Endothelial cell of umbilical vein (primary cell): Measurements from ENCODE around the gene PNRC1. TPM values are rescaled to one million over a fixed set of nuclear protein-coding genes. Genes with fewer than 3 reads are reported as not detected.

Experiments
- BruUV-seq: library from RNA; stranded (reverse); fragments of 400-500 nt; replicated peaks from 2 replicates; lab custom pipeline; 2021; lab: Mats Ljungman, UMichigan
- CTCF ChIA-PET: fragments of 300-600, 350-600 bp; sonication (Branson Sonifier 250); formaldehyde crosslinking; loops from one replicate; lab custom pipeline; 2021; ENCODE audit warnings: antibody characterized with exemption, inconsistent platforms; lab: Charles Lee
- POLR2A ChIA-PET: fragments of 300-600, 350-600 bp; sonication (Branson Sonifier 250); formaldehyde crosslinking; loops from one replicate; lab custom pipeline; 2021; ENCODE audit warnings: antibody characterized with exemption, inconsistent platforms; lab: Charles Lee
- DNase-seq: peaks from one replicate; pipeline ENCODE4 v3.0.0-alpha.2; 2011; ENCODE audit warnings: low read depth, low spot score
- FAIRE-seq: peaks from 2 replicates; lab custom pipeline; 2011; peaks lifted over from hg19 to GRCh38; lab: Jason Lieb, UNC
- H2AFZ ChIP-seq: 2 replicates; pipeline ENCODE4 v1.6.0; 2012; ENCODE audit warnings: low read depth, low read length, control low read depth, inconsistent platforms
- H3K27ac ChIP-seq: 2 replicates; pipeline ENCODE4 v1.5.1; 2011; ENCODE audit warnings: low read depth, mild to moderate bottlenecking, control low read depth, low read length, moderate library complexity; ENCODE audit not compliant: insufficient read depth
- H3K27me3 ChIP-seq, 2 experiments: 2 replicates each; pipeline versions ENCODE4 v1.6.0 to v1.6.1; 2011; ENCODE audit warnings: low read length in 2 of 2, mixed read lengths in 1 of 2; ENCODE audit not compliant: control insufficient read depth in 2 of 2, insufficient read depth in 2 of 2
- H3K36me3 ChIP-seq, 2 experiments: 2 replicates in 1 of 2; 3 replicates in 1 of 2; pipeline ENCODE4 v1.5.1; 2011; ENCODE audit warnings: low read length in 2 of 2, mild to moderate bottlenecking in 1 of 2, moderate library complexity in 1 of 2; ENCODE audit not compliant: control insufficient read depth in 2 of 2, insufficient read depth in 2 of 2; ENCODE audit errors: extremely low read depth in 1 of 2
- H3K4me1 ChIP-seq: 3 replicates; pipeline ENCODE4 v1.5.1; 2011; ENCODE audit warnings: mild to moderate bottlenecking, low read length; ENCODE audit not compliant: control insufficient read depth, insufficient read depth; ENCODE audit errors: extremely low read depth
- H3K4me2 ChIP-seq: 2 replicates; pipeline ENCODE4 v1.6.1; 2011; ENCODE audit warnings: low read length, control low read depth, mixed read lengths; ENCODE audit not compliant: insufficient read depth
- H3K4me3 ChIP-seq, 3 experiments: fragments of 200-600 bp in 1 of 3; sonication (generic), shearing (Covaris generic) in 1 of 3; replicated peaks in 1 of 3; 2 replicates each; pipeline ENCODE4 v1.5.1; 2011 to 2016; ENCODE audit warnings: control low read depth in 3 of 3, low read length in 3 of 3, mild to moderate bottlenecking in 2 of 3, inconsistent platforms in 1 of 3, low read depth in 1 of 3, moderate library complexity in 1 of 3; ENCODE audit not compliant: insufficient read depth in 1 of 3
- H3K79me2 ChIP-seq: 2 replicates; pipeline ENCODE4 v1.6.0; 2012; ENCODE audit warnings: low read length, inconsistent platforms; ENCODE audit not compliant: control insufficient read depth, insufficient read depth
- H3K9ac ChIP-seq: replicated peaks from 2 replicates; pipeline ENCODE3; 2011; ENCODE audit warnings: low read length, control low read depth; ENCODE audit not compliant: insufficient read depth; ENCODE audit errors: extremely low read depth
- H3K9me1 ChIP-seq: replicated peaks from 3 replicates; pipeline ENCODE4 v1.6.0; 2011; ENCODE audit warnings: mild to moderate bottlenecking, low read length; ENCODE audit not compliant: control insufficient read depth, insufficient read depth; ENCODE audit errors: extremely low read depth
- H3K9me3 ChIP-seq: replicated peaks from 2 replicates; pipeline ENCODE4 v1.5.1; 2012; ENCODE audit warnings: low read length, inconsistent platforms; ENCODE audit not compliant: control insufficient read depth, insufficient read depth
- H4K20me1 ChIP-seq: replicated peaks from 2 replicates; pipeline ENCODE3; 2011; ENCODE audit warnings: mild to moderate bottlenecking, low read length; ENCODE audit not compliant: control insufficient read depth, insufficient read depth; ENCODE audit errors: extremely low read depth
- CTCF ChIP-seq, 2 donors: IDR thresholded peaks; 1 replicate in 1 of 2; 2 replicates in 1 of 2; pipeline ENCODE4 v1.5.1; 2011; ENCODE audit warnings: low read length in 2 of 2, mild to moderate bottlenecking in 2 of 2, moderate library complexity in 2 of 2, control low read depth in 1 of 2, inconsistent platforms in 1 of 2, low read depth in 1 of 2; ENCODE audit not compliant: insufficient read depth in 1 of 2; ENCODE audit errors: extremely low read depth in 1 of 2
- EZH2 ChIP-seq: IDR thresholded peaks from 2 replicates; pipeline ENCODE4 v1.6.1; 2012; ENCODE audit warnings: borderline replicate concordance, low read depth, mild to moderate bottlenecking, moderate library complexity, low read length, inconsistent platforms; ENCODE audit not compliant: severe bottlenecking
- FOS ChIP-seq: IDR thresholded peaks from 2 replicates; pipeline ENCODE4 v1.6.1; 2011; ENCODE audit warnings: mild to moderate bottlenecking, low read length, moderate library complexity, borderline replicate concordance; ENCODE audit not compliant: insufficient read depth
- GATA2 ChIP-seq: IDR thresholded peaks from 2 replicates; pipeline ENCODE4 v1.7.0; 2011; ENCODE audit warnings: low read depth, mild to moderate bottlenecking, moderate library complexity, mixed read lengths, low read length; ENCODE audit not compliant: insufficient read length, insufficient read depth
- JUN ChIP-seq: IDR thresholded peaks from 2 replicates; pipeline ENCODE4 v1.6.1; 2011; ENCODE audit warnings: borderline replicate concordance, low read depth; ENCODE audit not compliant: insufficient read length, insufficient read depth
- MAX ChIP-seq: IDR thresholded peaks from 2 replicates; pipeline ENCODE4 v1.6.1; 2011; ENCODE audit not compliant: insufficient read depth, insufficient read length
- POLR2A ChIP-seq: IDR thresholded peaks from 2 replicates; pipeline ENCODE4 v1.6.1; 2012; ENCODE audit warnings: low read depth, mild to moderate bottlenecking, control low read depth, low read length
- POLR2AphosphoS5 ChIP-seq: IDR thresholded peaks from 2 replicates; pipeline ENCODE4 v1.6.1; 2012; ENCODE audit warnings: low read depth, mild to moderate bottlenecking, control low read depth, low read length, moderate library complexity; ENCODE audit not compliant: insufficient read depth
- dilution Hi-C: fragments of 300-500 bp; cut with MboI; formaldehyde crosslinking; loops from one replicate; pipeline ENCODE4 v1.15.0; 2019; ENCODE audit warnings: low sequenced_read_pairs; ENCODE audit not compliant: extremely low pct_ligation_motif_present
- intact Hi-C: fragments of 100-400 bp; cut with micrococcal nuclease; formaldehyde crosslinking; loops from one replicate; pipeline ENCODE4 v1.10.0; 2022
- polyA plus RNA-seq, 4 experiments: library from polyadenylated mRNA; depleted of rRNA in 3 of 4; stranded (reverse) in 3 of 4; unstranded in 1 of 4; fragments of >200 nt; gene quantifications; 2 replicates each; pipeline versions ENCODE4 v1.2.1 to v1.2.3, GENCODE V29; 2011 to 2012; ENCODE audit warnings: missing spikeins in 1 of 4
- total RNA-seq: library from RNA; stranded (reverse); gene quantifications from 2 replicates; pipeline ENCODE4 v1.2.3, GENCODE V29; 2021

The PNRC1 gene
- total and polyA plus RNA-seq, 2 donors (not counting 3 experiments of a cell fraction or from before 2014, with no cell fraction given) = 9.6 to 87.9 TPM

- Histone ChIP-seq H3K9me1 (no peaks in the 10 kb centered on the region), H3K27ac (no peak overlapping the region), H3K4me3 (no peak overlapping the region), H3K9me3 (no peaks in the 10 kb centered on the region), H2AFZ (no peak overlapping the region), H3K4me1 (peaks cover 9% of the 10 kb centered on the region), H3K4me2 (no peak overlapping the region), H3K36me3 (no peaks in the 10 kb centered on the region), H4K20me1 (no peaks in the 10 kb centered on the region), H3K79me2 (no peaks in the 10 kb centered on the region), H3K9ac (no peak overlapping the region), H3K27me3 (peaks cover 10 to 26% of the 10 kb centered on the region in 2 experiments)
- intact Hi-C loops = no loop called here
- dilution Hi-C loops = no loop called here
- DNase-seq = no peak
- TF ChIP-seq POLR2AphosphoS5 = no peak
- TF ChIP-seq JUN = no peak
- TF ChIP-seq POLR2A = no peak
- no peak for TF ChIP-seq CTCF (IDR thresholded peaks at IDR 0.05; ENCODE audit: extremely low read depth in 1 of 2, insufficient read depth in 1 of 2, low read depth in 1 of 2, low read length in 2 of 2)
- TF ChIP-seq EZH2 = no peak
- no peak for TF ChIP-seq MAX
- no peak for TF ChIP-seq GATA2
- TF ChIP-seq FOS = peak; percentile 12
- no TSS peak for BruUV-seq
- FAIRE-seq = no peak
- ChIA-PET POLR2A (no interaction called here), CTCF (interaction anchor here (1.2 to 5.0 kb wide), 3 partner anchors 9 to 136 kb away, joined by 3 to 49 read pairs (median 4); no protein-coding TSS in a partner anchor)
Measured at GRCh38 chr6:89120371-89120770, 39.8 kb downstream of the PNRC1 start.
